BE2C (cell line): ENCODE measurements around the gene TUBB4A.

Experiments
- DNase-seq: peaks from one replicate; pipeline ENCODE4 v3.0.0-alpha.2; 2020
- H3K27me3 ChIP-seq: fragments of 250-450 bp; sonication (Bioruptor Pico); 2 replicates; pipeline ENCODE4 v1.5.1; 2020; ENCODE audit warnings: mild to moderate bottlenecking
- H3K36me3 ChIP-seq: fragments of 250-450 bp; sonication (Bioruptor Pico); 2 replicates; pipeline ENCODE4 v1.5.1; 2020; ENCODE audit warnings: mild to moderate bottlenecking
- H3K4me1 ChIP-seq: fragments of 250-450 bp; sonication (Bioruptor Pico); 2 replicates; pipeline ENCODE4 v1.5.1; 2020
- H3K4me3 ChIP-seq: 2 replicates; pipeline ENCODE4 v1.5.1; 2011; ENCODE audit warnings: low read depth, low read length
- H3K9me3 ChIP-seq: fragments of 250-450 bp; sonication (Bioruptor Pico); 2 replicates; pipeline ENCODE4 v1.5.1; 2020
- TF ChIP-seq, protein P1 (sequence below): IDR thresholded peaks from 2 replicates; pipeline ENCODE4 v1.5.1; 2012; ENCODE audit warnings: mild to moderate bottlenecking, low read depth, low read length

The TUBB4A gene

GRCh38 chr19:6481541-6482342 is 20.4 kb downstream of the TUBB4A start, which contains the start of gene DENND1C:
Gene DENND1C, minus strand, starts transcription at chr19:6481787. Its CDS starts 92 bp downstream, at chr19:6481695.
- no peak within 1 kb of the TSS for H3K4me3 ChIP-seq
- DNase-seq: peak; percentile 39
- TF ChIP-seq, protein P1, sequence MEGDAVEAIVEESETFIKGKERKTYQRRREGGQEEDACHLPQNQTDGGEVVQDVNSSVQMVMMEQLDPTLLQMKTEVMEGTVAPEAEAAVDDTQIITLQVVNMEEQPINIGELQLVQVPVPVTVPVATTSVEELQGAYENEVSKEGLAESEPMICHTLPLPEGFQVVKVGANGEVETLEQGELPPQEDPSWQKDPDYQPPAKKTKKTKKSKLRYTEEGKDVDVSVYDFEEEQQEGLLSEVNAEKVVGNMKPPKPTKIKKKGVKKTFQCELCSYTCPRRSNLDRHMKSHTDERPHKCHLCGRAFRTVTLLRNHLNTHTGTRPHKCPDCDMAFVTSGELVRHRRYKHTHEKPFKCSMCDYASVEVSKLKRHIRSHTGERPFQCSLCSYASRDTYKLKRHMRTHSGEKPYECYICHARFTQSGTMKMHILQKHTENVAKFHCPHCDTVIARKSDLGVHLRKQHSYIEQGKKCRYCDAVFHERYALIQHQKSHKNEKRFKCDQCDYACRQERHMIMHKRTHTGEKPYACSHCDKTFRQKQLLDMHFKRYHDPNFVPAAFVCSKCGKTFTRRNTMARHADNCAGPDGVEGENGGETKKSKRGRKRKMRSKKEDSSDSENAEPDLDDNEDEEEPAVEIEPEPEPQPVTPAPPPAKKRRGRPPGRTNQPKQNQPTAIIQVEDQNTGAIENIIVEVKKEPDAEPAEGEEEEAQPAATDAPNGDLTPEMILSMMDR: peak; percentile 59

DNA sequence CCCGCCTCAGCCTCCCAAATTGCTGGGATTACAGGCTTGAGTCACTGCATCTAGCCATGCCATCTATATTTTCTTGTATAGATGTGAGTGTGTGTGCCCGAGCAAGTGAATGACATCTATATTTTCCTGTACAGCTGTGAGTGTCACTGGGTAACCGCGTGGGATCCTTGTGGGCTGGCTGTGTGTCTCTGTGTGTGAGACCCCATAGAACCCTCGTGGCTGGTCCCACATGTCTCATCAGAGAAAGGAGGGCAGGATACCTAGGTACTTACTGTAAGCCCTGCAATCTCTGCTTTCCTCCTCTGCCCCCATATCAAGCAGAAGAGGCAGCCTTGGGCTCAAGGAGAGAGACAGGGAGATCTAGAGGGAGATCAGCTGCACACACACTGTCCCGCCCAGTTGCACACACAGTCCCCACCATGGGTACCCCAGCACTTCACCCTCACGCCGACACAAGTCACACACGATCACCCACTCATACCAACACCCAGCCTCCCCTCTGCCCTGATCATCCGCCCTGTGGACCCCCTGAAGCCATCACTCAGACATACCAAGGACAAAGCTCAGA is 21.2 kb downstream of the TUBB4A start:
- H3K4me1 ChIP-seq: no peaks in the 10 kb centered on the region
- TF ChIP-seq, protein P1: no peak
- no peak for DNase-seq
- H3K36me3 ChIP-seq: no peaks in the 10 kb centered on the region
- H3K9me3 ChIP-seq: no peaks in the 10 kb centered on the region
- no peaks in the 10 kb centered on the region for H3K27me3 ChIP-seq
- no peak overlapping the region for H3K4me3 ChIP-seq

More at GRCh38 chr19:6481541-6482342, 20.4 kb downstream of the TUBB4A start, which contains the start of gene DENND1C:
- Histone ChIP-seq H3K9me3 (no peaks in the 10 kb centered on the region), H3K4me1 (no peaks in the 10 kb centered on the region), H3K36me3 (no peaks in the 10 kb centered on the region), H3K27me3 (no peaks in the 10 kb centered on the region)

DNA sequence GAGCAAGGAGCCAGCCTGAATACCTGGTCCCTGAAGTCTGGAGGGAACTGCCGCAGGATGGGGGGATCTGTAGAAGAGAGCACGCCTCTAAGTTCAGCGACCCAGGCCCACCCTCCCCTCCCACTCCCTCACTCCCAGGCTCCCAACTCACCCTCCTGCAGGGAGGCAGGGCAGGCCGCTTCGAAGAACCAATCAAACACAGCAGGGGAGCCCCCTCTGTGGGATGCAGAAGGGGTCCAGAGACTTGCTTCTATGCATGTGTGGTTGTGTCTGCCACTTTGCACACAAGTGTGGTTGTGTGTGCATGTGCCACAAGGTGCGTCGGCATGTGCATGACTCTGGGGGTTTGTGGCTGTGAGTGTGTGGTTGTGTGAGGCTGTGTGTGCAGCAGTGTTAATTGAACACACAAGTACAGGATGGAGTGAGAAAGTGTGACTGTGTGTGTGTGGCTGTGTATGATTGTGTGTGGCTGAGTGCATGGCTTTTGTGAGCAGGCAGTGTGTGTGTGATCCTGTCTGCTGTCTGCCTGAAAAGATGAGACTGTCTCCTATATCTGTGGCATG is 22.2 kb downstream of the TUBB4A start:
- no peaks in the 10 kb centered on the region for H3K9me3 ChIP-seq
- TF ChIP-seq, protein P1: no peak
- H3K36me3 ChIP-seq: no peaks in the 10 kb centered on the region
- H3K4me1 ChIP-seq: no peaks in the 10 kb centered on the region
- H3K27me3 ChIP-seq: no peaks in the 10 kb centered on the region
- DNase-seq: no peak
- no peak overlapping the region for H3K4me3 ChIP-seq

GRCh38 chr19:6478815-6479214 is 23.3 kb downstream of the TUBB4A start:
- Histone ChIP-seq H3K4me1 (no peaks in the 10 kb centered on the region), H3K36me3 (no peaks in the 10 kb centered on the region), H3K4me3 (no peak overlapping the region), H3K27me3 (no peaks in the 10 kb centered on the region), H3K9me3 (no peaks in the 10 kb centered on the region)
- DNase-seq: no peak
- TF ChIP-seq, protein P1: no peak

DNA sequence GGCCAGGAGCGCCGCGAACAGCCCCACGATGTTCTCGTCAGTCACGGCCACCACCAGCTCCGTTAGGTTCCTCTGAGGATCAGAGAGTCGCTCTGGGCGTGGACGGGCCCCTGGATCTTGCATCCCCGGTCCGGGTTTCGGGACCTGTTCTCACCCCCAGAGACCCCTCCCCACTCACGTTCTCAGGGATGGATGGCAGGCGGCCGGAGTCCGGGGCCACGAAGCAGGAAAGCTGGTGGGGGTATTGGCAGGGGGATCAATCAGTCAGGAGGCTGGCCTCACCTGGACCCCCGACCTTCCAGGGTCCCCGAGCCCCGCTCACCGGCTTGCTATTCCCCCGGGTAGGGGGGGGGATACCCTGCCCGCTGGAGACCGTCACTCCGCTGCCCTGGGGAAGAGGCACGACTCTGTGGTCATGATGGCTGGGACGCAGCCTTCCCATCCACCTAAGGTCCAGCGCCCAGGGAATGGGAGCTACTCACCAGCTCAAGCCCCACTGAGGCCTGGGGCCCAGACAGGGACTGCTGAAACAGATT is 25.1 kb downstream of the TUBB4A start:
- Histone ChIP-seq H3K4me3 (no peak overlapping the region), H3K4me1 (no peaks in the 10 kb centered on the region), H3K36me3 (no peaks in the 10 kb centered on the region), H3K9me3 (no peaks in the 10 kb centered on the region), H3K27me3 (no peaks in the 10 kb centered on the region)
- DNase-seq: no peak
- TF ChIP-seq, protein P1: no peak
